Calu3 (cell line): ENCODE data around the gene NCAPG. TPM values are rescaled to one million over a fixed set of nuclear protein-coding genes. Genes with fewer than 3 reads are reported as not detected.

Experiments used
- Bru-seq: library from RNA; stranded (reverse); fragments of 400-500 nt; gene quantifications from one replicate; lab custom pipeline; 2021; lab: Mats Ljungman, UMichigan
- BruChase-seq, 2 experiments: library from RNA; stranded (reverse); fragments of 400-500 nt; gene quantifications; one replicate each; lab custom pipeline; 2021; lab: Mats Ljungman, UMichigan
- BruUV-seq: library from RNA; stranded (reverse); fragments of 400-500 nt; replicated peaks from 2 replicates; lab custom pipeline; 2021; lab: Mats Ljungman, UMichigan
- CTCF ChIA-PET: fragments of 300-600 bp; sonication (Branson Sonifier 250); formaldehyde crosslinking; loops from one replicate; lab custom pipeline; 2022; ENCODE audit warnings: antibody characterized with exemption; lab: Charles Lee
- DNase-seq: peaks from one replicate; pipeline ENCODE4 v3.0.0; 2022
- H3K27ac Mint-ChIP-seq: one replicate; pipeline ENCODE4 v1.8.0; 2022; ENCODE audit warnings: mixed read lengths; ENCODE audit not compliant: unreplicated experiment
- H3K27me3 Mint-ChIP-seq: one replicate; pipeline ENCODE4 v1.8.0; 2022; ENCODE audit warnings: mixed read lengths; ENCODE audit not compliant: unreplicated experiment
- H3K36me3 Mint-ChIP-seq: one replicate; pipeline ENCODE4 v1.8.0; 2022; ENCODE audit warnings: mild to moderate bottlenecking, moderate library complexity, mixed read lengths; ENCODE audit not compliant: insufficient read depth, unreplicated experiment
- H3K4me1 Mint-ChIP-seq: one replicate; pipeline ENCODE4 v1.8.0; 2022; ENCODE audit warnings: mild to moderate bottlenecking, low read depth, mixed read lengths; ENCODE audit not compliant: unreplicated experiment
- H3K4me3 Mint-ChIP-seq: one replicate; pipeline ENCODE4 v1.8.0; 2022; ENCODE audit warnings: mild to moderate bottlenecking, low read depth, moderate library complexity, mixed read lengths; ENCODE audit not compliant: unreplicated experiment
- H3K9me3 Mint-ChIP-seq: one replicate; pipeline ENCODE4 v1.8.0; 2022; ENCODE audit warnings: low read depth, mixed read lengths; ENCODE audit not compliant: unreplicated experiment
- intact Hi-C: fragments of 100-400 bp; cut with micrococcal nuclease; formaldehyde crosslinking; loops from one replicate; pipeline ENCODE4 v1.10.0; 2022; ENCODE audit not compliant: unreplicated experiment
- long read RNA-seq: library from polyadenylated mRNA; stranded (forward); transcript quantifications from one replicate; pipeline ENCODE4 v2.0.0, GENCODE V29; 2022
- total RNA-seq: library from RNA; stranded (reverse); gene quantifications from 2 replicates; pipeline ENCODE4 v1.2.3, GENCODE V29; 2022
- TF ChIP-seq, protein P1 (sequence below): fragments of 200-600 bp; IDR thresholded peaks from one replicate; pipeline ENCODE4 v1.8.0; 2022; ENCODE audit warnings: antibody characterized with exemption; ENCODE audit not compliant: unreplicated experiment

NCAPG gene, protein sequence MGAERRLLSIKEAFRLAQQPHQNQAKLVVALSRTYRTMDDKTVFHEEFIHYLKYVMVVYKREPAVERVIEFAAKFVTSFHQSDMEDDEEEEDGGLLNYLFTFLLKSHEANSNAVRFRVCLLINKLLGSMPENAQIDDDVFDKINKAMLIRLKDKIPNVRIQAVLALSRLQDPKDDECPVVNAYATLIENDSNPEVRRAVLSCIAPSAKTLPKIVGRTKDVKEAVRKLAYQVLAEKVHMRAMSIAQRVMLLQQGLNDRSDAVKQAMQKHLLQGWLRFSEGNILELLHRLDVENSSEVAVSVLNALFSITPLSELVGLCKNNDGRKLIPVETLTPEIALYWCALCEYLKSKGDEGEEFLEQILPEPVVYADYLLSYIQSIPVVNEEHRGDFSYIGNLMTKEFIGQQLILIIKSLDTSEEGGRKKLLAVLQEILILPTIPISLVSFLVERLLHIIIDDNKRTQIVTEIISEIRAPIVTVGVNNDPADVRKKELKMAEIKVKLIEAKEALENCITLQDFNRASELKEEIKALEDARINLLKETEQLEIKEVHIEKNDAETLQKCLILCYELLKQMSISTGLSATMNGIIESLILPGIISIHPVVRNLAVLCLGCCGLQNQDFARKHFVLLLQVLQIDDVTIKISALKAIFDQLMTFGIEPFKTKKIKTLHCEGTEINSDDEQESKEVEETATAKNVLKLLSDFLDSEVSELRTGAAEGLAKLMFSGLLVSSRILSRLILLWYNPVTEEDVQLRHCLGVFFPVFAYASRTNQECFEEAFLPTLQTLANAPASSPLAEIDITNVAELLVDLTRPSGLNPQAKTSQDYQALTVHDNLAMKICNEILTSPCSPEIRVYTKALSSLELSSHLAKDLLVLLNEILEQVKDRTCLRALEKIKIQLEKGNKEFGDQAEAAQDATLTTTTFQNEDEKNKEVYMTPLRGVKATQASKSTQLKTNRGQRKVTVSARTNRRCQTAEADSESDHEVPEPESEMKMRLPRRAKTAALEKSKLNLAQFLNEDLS
- total RNA-seq (26.9 and 35.3 TPM in 2 replicates), Bru-seq, nascent RNA (percentile 85 among the genes with signal in this experiment), BruChase-seq, experiment 1, labeled RNA remaining after a 6-hour chase (percentile 84 among the genes with signal in this experiment), BruChase-seq, experiment 2, labeled RNA remaining after a 2-hour chase (percentile 83 among the genes with signal in this experiment)
- long read RNA-seq, full-length matches to known transcripts = 28 of 37 reads
- long read RNA-seq, partial matches to known transcripts = 1 of 37 reads
- long read RNA-seq, other reads (novel, unspliced or antisense) = 8 of 37 reads

DNA sequence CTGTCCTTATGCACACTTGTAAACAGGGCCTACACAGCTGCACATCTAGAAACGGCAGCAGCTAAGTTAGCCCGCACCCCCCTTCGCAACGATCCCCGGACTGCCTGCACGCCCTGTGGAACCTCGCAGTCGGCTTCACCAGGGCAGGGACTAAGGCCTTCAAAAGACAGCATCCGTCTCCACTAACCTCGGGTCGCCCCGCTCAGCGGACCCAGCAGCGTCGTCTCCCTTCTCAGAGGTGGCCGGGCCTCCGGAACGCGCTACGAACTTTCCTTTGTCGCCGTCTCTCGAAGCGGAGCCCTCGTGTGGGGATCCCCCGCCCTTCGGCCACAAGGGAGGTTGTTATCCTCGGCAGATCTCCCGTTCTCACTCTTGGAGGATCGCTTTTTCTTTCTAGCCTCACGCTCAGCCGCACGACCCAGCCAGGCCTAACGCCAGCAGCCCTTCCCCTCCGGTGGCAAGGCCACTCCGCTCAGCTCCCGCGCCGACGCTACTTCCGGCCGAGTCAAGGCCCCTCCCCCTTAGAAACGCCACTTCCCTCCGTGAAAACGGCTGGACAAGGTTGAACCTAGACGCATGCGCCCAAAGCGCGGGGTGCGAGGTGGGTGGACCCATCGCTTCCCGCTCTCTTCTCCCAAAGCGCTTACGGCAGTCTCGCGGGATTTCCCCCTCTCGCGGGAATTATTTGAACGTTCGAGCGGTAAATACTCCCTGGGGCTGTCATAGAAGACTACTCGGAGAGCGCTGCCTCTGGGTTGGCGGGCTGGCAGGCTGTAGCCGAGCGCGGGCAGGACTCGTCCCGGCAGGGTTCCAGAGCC lies at the start of gene NCAPG, which contains the start of gene DCAF16:
NCAPG (plus strand) TSS at position 720 of the 818 bp plus-strand sequence. CDS start 99 bp downstream, outside the sequence.
DCAF16 (minus strand) TSS at position 498 of the 818 bp plus-strand sequence. CDS start 6,616 bp downstream, outside the sequence.
- Mint-ChIP-seq H3K27me3 (no peaks in the 10 kb centered on the region), H3K9me3 (no peaks in the 10 kb centered on the region), H3K4me3 (peak within 1 kb of the TSS; percentile 91), H3K36me3 (peaks cover 27% of the 10 kb centered on the region), H3K27ac (peak within 1 kb of the TSS; percentile 89), H3K4me1 (peaks cover 9% of the 10 kb centered on the region)
- TSS peak; percentile 51 for BruUV-seq
- intact Hi-C loops = loop anchor here (10.0 kb wide), 1 partner anchor 214 kb away; the partner anchor contains the start of gene LCORL
- CTCF ChIA-PET = no interaction called here
- TF ChIP-seq, protein P1, sequence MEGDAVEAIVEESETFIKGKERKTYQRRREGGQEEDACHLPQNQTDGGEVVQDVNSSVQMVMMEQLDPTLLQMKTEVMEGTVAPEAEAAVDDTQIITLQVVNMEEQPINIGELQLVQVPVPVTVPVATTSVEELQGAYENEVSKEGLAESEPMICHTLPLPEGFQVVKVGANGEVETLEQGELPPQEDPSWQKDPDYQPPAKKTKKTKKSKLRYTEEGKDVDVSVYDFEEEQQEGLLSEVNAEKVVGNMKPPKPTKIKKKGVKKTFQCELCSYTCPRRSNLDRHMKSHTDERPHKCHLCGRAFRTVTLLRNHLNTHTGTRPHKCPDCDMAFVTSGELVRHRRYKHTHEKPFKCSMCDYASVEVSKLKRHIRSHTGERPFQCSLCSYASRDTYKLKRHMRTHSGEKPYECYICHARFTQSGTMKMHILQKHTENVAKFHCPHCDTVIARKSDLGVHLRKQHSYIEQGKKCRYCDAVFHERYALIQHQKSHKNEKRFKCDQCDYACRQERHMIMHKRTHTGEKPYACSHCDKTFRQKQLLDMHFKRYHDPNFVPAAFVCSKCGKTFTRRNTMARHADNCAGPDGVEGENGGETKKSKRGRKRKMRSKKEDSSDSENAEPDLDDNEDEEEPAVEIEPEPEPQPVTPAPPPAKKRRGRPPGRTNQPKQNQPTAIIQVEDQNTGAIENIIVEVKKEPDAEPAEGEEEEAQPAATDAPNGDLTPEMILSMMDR = no peak
- peak; percentile 97 for DNase-seq

DNA sequence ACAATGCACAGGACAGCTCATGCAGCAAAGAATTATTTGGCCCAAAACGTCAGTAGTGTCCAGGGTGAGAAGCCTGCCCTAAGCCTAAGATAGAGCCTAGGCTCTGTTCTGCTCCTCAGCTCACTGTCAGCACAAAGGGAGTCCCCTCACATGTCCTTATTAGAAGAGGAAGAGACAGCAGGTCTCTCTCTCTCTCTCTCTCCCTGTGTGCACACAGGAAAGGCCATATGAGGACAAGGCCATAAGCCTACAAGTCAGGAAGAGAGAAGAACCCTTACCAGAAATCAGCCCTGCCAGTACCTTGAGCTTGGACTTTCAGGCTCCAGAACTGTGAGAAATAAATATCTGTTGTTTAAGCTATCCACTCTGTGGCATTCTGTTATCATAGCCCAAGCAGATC lies 49.7 kb upstream of the NCAPG start:
- TF ChIP-seq, protein P1 = no peak
- Mint-ChIP-seq H3K4me1 (no peaks in the 10 kb centered on the region), H3K36me3 (no peaks in the 10 kb centered on the region), H3K27ac (no peak overlapping the region), H3K9me3 (no peaks in the 10 kb centered on the region), H3K4me3 (no peak overlapping the region), H3K27me3 (peaks cover under 1% of the 10 kb centered on the region)
- intact Hi-C loops = no loop called here
- no TSS peak for BruUV-seq
- CTCF ChIA-PET = no interaction called here
- DNase-seq = no peak

DNA sequence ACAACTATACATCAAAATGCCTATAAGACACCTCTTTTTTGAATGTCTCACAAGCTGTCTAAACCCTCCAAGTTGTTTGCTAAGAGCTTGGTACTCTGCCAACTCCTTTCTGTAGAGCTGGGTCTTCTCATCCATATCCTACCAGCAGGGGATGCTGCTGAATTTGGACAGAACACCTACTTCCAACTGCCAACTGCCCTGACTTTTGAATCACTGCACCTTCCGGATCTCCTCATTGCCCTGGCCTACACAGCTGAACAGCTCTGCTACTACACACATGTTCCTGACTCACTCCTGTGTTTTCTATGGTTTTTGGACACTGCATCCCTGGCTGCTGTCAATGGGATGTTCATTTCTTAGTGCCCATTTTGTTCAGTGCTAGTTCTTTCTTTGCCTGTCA lies 48.1 kb upstream of the NCAPG start:
- BruUV-seq = no TSS peak
- intact Hi-C loops = no loop called here
- DNase-seq = no peak
- Mint-ChIP-seq H3K9me3 (no peaks in the 10 kb centered on the region), H3K4me1 (no peaks in the 10 kb centered on the region), H3K4me3 (no peak overlapping the region), H3K27ac (no peak overlapping the region), H3K36me3 (no peaks in the 10 kb centered on the region), H3K27me3 (no peaks in the 10 kb centered on the region)
- CTCF ChIA-PET = no interaction called here
- TF ChIP-seq, protein P1 = no peak
